ENCODE data around the gene PLEKHA6. TPM values are rescaled to one million over a fixed set of nuclear protein-coding genes. Genes with fewer than 3 reads are reported as not detected.

PLEKHA6 gene
- total and polyA plus RNA-seq, 2 experiments from 2014 or later: 2.8 to 6.2 TPM

DNA sequence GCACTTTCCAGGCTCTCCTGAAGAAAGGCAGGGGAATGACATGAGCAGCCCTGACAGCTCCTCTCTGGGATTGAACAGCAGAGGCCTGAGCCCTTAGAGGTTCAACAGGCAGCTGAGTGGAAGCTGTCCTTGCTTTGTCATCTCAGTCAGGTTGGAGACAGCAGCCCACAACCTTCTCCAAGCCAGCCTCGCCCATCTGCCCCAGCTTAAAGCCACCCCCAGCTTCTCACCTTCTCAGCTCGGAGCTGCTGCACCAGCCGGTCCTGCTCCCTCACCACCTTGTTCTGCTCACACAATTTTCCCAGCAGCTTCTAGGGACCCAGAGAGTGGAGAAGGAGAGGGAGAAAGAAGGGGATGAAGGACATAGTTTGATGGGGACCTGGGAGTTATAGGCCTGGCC lies 110.8 kb downstream of the PLEKHA6 start:
- Histone ChIP-seq H2AFZ (no peak overlapping the region), H3K4me1 (ENCODE audit: insufficient read depth) (peaks cover 8% of the 10 kb centered on the region; the same call in 1 of the 2 replicates), H3K27me3 (ENCODE audit: insufficient read depth) (no peaks in the 10 kb centered on the region), H3K9me2 (ENCODE audit: insufficient read depth) (no peaks in the 10 kb centered on the region), H4K20me1 (replicated peaks; ENCODE audit: insufficient read depth) (no peaks in the 10 kb centered on the region), H3K4me3 (no peak overlapping the region), H3K36me3 (ENCODE audit: insufficient read depth) (no peaks in the 10 kb centered on the region), H3K79me2 (replicated peaks; ENCODE audit: insufficient read depth) (no peaks in the 10 kb centered on the region), H3K4me2 (no peak overlapping the region), H3F3A (replicated peaks; ENCODE audit: low read depth) (no peaks in the 10 kb centered on the region), H3K27ac (ENCODE audit: low read depth) (no peak overlapping the region)
- peaks cover 10% of the 10 kb centered on the region for H3K27me3 Mint-ChIP-seq (ENCODE audit: insufficient read depth, low read depth, poor library complexity)
- no peak overlapping the region for H3K27ac Mint-ChIP-seq
- peaks cover 30% of the 10 kb centered on the region; the same call in 2 of the 3 replicates for H3K36me3 Mint-ChIP-seq (ENCODE audit: low read depth)
- DNase-seq (ENCODE audit: low spot score): no peak
- no peak overlapping the region for H3K4me3 Mint-ChIP-seq
- TF ChIP-seq STAT1 (IDR thresholded peaks at IDR 0.05; ENCODE audit: unreplicated experiment) (no peak), NANOG (IDR thresholded peaks at IDR 0.05; ENCODE audit: borderline replicate concordance) (no peak), JUNB (IDR thresholded peaks at IDR 0.05; ENCODE audit: unreplicated experiment) (no peak), POLR2AphosphoS5 (IDR thresholded peaks at IDR 0.05; ENCODE audit: low read depth) (no peak), ZNF114 (CRISPR knock-in tag; IDR thresholded peaks at IDR 0.05) (no peak), ZNF331 (CRISPR knock-in tag; IDR thresholded peaks at IDR 0.05; ENCODE audit: low read depth) (no peak), EZH2 (IDR thresholded peaks at IDR 0.05; ENCODE audit: low read depth, unreplicated experiment) (no peak), EZH2phosphoT487 (IDR thresholded peaks at IDR 0.05; ENCODE audit: unreplicated experiment) (no peak), CREB1 (CRISPR knock-in tag; IDR thresholded peaks at IDR 0.05; ENCODE audit: low read depth) (no peak)
- TF ChIP-seq, protein P1, sequence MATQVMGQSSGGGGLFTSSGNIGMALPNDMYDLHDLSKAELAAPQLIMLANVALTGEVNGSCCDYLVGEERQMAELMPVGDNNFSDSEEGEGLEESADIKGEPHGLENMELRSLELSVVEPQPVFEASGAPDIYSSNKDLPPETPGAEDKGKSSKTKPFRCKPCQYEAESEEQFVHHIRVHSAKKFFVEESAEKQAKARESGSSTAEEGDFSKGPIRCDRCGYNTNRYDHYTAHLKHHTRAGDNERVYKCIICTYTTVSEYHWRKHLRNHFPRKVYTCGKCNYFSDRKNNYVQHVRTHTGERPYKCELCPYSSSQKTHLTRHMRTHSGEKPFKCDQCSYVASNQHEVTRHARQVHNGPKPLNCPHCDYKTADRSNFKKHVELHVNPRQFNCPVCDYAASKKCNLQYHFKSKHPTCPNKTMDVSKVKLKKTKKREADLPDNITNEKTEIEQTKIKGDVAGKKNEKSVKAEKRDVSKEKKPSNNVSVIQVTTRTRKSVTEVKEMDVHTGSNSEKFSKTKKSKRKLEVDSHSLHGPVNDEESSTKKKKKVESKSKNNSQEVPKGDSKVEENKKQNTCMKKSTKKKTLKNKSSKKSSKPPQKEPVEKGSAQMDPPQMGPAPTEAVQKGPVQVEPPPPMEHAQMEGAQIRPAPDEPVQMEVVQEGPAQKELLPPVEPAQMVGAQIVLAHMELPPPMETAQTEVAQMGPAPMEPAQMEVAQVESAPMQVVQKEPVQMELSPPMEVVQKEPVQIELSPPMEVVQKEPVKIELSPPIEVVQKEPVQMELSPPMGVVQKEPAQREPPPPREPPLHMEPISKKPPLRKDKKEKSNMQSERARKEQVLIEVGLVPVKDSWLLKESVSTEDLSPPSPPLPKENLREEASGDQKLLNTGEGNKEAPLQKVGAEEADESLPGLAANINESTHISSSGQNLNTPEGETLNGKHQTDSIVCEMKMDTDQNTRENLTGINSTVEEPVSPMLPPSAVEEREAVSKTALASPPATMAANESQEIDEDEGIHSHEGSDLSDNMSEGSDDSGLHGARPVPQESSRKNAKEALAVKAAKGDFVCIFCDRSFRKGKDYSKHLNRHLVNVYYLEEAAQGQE (IDR thresholded peaks at IDR 0.05; ENCODE audit: unreplicated experiment): no peak
- TF ChIP-seq, protein P2, sequence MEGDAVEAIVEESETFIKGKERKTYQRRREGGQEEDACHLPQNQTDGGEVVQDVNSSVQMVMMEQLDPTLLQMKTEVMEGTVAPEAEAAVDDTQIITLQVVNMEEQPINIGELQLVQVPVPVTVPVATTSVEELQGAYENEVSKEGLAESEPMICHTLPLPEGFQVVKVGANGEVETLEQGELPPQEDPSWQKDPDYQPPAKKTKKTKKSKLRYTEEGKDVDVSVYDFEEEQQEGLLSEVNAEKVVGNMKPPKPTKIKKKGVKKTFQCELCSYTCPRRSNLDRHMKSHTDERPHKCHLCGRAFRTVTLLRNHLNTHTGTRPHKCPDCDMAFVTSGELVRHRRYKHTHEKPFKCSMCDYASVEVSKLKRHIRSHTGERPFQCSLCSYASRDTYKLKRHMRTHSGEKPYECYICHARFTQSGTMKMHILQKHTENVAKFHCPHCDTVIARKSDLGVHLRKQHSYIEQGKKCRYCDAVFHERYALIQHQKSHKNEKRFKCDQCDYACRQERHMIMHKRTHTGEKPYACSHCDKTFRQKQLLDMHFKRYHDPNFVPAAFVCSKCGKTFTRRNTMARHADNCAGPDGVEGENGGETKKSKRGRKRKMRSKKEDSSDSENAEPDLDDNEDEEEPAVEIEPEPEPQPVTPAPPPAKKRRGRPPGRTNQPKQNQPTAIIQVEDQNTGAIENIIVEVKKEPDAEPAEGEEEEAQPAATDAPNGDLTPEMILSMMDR (conservative IDR thresholded peaks at IDR 0.05; ENCODE audit: low read depth in 2 of 2): no peak
- TF ChIP-seq, protein P3, sequence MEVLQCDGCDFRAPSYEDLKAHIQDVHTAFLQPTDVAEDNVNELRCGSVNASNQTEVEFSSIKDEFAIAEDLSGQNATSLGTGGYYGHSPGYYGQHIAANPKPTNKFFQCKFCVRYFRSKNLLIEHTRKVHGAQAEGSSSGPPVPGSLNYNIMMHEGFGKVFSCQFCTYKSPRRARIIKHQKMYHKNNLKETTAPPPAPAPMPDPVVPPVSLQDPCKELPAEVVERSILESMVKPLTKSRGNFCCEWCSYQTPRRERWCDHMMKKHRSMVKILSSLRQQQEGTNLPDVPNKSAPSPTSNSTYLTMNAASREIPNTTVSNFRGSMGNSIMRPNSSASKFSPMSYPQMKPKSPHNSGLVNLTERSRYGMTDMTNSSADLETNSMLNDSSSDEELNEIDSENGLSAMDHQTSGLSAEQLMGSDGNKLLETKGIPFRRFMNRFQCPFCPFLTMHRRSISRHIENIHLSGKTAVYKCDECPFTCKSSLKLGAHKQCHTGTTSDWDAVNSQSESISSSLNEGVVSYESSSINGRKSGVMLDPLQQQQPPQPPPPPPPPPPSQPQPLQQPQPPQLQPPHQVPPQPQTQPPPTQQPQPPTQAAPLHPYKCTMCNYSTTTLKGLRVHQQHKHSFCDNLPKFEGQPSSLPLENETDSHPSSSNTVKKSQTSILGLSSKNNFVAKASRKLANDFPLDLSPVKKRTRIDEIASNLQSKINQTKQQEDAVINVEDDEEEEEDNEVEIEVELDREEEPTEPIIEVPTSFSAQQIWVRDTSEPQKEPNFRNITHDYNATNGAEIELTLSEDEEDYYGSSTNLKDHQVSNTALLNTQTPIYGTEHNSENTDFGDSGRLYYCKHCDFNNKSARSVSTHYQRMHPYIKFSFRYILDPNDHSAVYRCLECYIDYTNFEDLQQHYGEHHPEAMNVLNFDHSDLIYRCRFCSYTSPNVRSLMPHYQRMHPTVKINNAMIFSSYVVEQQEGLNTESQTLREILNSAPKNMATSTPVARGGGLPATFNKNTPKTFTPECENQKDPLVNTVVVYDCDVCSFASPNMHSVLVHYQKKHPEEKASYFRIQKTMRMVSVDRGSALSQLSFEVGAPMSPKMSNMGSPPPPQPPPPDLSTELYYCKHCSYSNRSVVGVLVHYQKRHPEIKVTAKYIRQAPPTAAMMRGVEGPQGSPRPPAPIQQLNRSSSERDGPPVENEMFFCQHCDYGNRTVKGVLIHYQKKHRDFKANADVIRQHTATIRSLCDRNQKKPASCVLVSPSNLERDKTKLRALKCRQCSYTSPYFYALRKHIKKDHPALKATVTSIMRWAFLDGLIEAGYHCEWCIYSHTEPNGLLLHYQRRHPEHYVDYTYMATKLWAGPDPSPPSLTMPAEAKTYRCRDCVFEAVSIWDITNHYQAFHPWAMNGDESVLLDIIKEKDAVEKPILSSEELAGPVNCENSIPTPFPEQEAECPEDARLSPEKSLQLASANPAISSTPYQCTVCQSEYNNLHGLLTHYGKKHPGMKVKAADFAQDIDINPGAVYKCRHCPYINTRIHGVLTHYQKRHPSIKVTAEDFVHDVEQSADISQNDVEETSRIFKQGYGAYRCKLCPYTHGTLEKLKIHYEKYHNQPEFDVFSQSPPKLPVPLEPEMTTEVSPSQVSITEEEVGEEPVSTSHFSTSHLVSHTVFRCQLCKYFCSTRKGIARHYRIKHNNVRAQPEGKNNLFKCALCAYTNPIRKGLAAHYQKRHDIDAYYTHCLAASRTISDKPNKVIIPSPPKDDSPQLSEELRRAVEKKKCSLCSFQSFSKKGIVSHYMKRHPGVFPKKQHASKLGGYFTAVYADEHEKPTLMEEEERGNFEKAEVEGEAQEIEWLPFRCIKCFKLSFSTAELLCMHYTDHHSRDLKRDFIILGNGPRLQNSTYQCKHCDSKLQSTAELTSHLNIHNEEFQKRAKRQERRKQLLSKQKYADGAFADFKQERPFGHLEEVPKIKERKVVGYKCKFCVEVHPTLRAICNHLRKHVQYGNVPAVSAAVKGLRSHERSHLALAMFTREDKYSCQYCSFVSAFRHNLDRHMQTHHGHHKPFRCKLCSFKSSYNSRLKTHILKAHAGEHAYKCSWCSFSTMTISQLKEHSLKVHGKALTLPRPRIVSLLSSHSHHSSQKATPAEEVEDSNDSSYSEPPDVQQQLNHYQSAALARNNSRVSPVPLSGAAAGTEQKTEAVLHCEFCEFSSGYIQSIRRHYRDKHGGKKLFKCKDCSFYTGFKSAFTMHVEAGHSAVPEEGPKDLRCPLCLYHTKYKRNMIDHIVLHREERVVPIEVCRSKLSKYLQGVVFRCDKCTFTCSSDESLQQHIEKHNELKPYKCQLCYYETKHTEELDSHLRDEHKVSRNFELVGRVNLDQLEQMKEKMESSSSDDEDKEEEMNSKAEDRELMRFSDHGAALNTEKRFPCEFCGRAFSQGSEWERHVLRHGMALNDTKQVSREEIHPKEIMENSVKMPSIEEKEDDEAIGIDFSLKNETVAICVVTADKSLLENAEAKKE (CRISPR knock-in tag; IDR thresholded peaks at IDR 0.05): no peak
- TF ChIP-seq, protein P4, sequence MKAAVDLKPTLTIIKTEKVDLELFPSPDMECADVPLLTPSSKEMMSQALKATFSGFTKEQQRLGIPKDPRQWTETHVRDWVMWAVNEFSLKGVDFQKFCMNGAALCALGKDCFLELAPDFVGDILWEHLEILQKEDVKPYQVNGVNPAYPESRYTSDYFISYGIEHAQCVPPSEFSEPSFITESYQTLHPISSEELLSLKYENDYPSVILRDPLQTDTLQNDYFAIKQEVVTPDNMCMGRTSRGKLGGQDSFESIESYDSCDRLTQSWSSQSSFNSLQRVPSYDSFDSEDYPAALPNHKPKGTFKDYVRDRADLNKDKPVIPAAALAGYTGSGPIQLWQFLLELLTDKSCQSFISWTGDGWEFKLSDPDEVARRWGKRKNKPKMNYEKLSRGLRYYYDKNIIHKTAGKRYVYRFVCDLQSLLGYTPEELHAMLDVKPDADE (IDR thresholded peaks at IDR 0.05): no peak
- no peak for ATAC-seq
- H3K4me1 Mint-ChIP-seq: peaks cover 33% of the 10 kb centered on the region
- no peaks in the 10 kb centered on the region for H3K9me3 Mint-ChIP-seq

Measured in GM23338 (cell line).